Measurements from ENCODE around the gene TMEM53. TPM values are rescaled to one million over a fixed set of nuclear protein-coding genes. Genes with fewer than 3 reads are reported as not detected.
"Not testable (repeated sequence)": the region's sequence is repeated elsewhere in the genome, so short reads cannot be mapped to it uniquely, and the experiment has no call there.

Gene TMEM53
- total RNA-seq, 6 donors from 2014 or later = 10.7 to 46.1 (median 19.7) TPM

GRCh38 chr1:44670751-44671640 lies 3.3 kb downstream of the TMEM53 start:
- no peak for ATAC-seq (ENCODE audit: low FRiP score in 2 of 2)
- Histone ChIP-seq H3K27me3 (no peaks in the 10 kb centered on the region), H3K4me3 (no peak overlapping the region), H3K4me1 (peaks cover 29 to 45% (median 37%) of the 10 kb centered on the region in 4 donors), H3K27ac (peak overlapping the region in 2 of 4 donors; percentile 97 to 98), H3K9me3 (no peaks in the 10 kb centered on the region), H3K36me3 (no peaks in the 10 kb centered on the region)
- no peak for DNase-seq
- WGBS, 2 donors = 81 to 91% methylated on average over 10 of the region's 10 CpGs
- TF ChIP-seq EP300 (IDR thresholded peaks at IDR 0.05) (no peak), POLR2AphosphoS5 (IDR thresholded peaks at IDR 0.05) (no peak)
- TF ChIP-seq, protein P1, sequence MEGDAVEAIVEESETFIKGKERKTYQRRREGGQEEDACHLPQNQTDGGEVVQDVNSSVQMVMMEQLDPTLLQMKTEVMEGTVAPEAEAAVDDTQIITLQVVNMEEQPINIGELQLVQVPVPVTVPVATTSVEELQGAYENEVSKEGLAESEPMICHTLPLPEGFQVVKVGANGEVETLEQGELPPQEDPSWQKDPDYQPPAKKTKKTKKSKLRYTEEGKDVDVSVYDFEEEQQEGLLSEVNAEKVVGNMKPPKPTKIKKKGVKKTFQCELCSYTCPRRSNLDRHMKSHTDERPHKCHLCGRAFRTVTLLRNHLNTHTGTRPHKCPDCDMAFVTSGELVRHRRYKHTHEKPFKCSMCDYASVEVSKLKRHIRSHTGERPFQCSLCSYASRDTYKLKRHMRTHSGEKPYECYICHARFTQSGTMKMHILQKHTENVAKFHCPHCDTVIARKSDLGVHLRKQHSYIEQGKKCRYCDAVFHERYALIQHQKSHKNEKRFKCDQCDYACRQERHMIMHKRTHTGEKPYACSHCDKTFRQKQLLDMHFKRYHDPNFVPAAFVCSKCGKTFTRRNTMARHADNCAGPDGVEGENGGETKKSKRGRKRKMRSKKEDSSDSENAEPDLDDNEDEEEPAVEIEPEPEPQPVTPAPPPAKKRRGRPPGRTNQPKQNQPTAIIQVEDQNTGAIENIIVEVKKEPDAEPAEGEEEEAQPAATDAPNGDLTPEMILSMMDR (IDR thresholded peaks at IDR 0.05) = no peak

GRCh38 chr1:44666719-44667118 lies 7.6 kb downstream of the TMEM53 start:
- H3K27ac ChIP-seq, H3K36me3 ChIP-seq: not testable (repeated sequence)
- WGBS, 2 donors = 100% methylated on average over 1 of the region's 1 CpG

DNA sequence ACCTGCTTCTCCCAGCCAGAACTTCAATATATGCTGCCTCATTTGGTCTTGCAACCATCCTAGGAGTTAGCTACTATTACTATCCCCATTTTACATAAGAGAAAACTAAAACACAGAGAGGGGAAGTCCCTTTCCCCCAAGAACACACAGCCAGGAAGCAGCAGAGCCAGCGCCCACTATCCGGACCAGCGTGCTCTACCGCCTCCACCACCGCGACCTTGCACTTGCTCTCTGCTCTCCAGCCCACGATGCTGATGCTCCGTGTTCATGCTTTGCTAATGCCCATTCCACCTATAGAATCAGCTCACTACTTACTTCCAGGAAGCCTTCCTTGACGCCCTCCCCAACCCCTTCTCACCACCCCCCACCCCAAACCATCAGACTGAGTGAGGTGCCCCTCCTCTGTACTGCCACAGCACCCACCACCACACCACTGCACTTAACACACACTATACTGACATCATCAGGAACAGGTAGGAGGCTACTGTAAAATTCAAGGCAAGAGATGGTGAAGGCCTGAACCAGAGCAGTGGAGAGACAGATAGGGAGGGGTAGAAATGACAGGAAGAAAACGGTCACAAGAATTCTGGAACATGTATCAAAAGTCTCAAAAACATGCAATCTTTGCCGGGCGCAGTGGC lies 9.4 kb downstream of the TMEM53 start:
- TF ChIP-seq POLR2AphosphoS5 (IDR thresholded peaks at IDR 0.05) (no peak), EP300 (IDR thresholded peaks at IDR 0.05) (no peak), POLR2A (IDR thresholded peaks at IDR 0.05) (no peak)
- TF ChIP-seq, protein P1 (IDR thresholded peaks at IDR 0.05) = no peak
- no peak for ATAC-seq (ENCODE audit: low FRiP score in 2 of 2)
- Histone ChIP-seq H3K36me3 (no peaks in the 10 kb centered on the region), H3K9me3 (no peaks in the 10 kb centered on the region), H3K4me3 (no peak overlapping the region), H3K4me1 (peaks cover 0 to 8% (median 6%) of the 10 kb centered on the region in 4 donors), H3K27me3 (no peaks in the 10 kb centered on the region), H3K27ac (no peak overlapping the region)
- no peak for DNase-seq
- WGBS, 2 donors = 74 to 78% methylated on average over 12 of the region's 12 CpGs

More at GRCh38 chr1:44666719-44667118, 7.6 kb downstream of the TMEM53 start:
- not testable (repeated sequence) for H3K4me1 ChIP-seq; ATAC-seq (ENCODE audit: low FRiP score in 2 of 2); H3K9me3 ChIP-seq; H3K27me3 ChIP-seq; H3K4me3 ChIP-seq; DNase-seq

DNA sequence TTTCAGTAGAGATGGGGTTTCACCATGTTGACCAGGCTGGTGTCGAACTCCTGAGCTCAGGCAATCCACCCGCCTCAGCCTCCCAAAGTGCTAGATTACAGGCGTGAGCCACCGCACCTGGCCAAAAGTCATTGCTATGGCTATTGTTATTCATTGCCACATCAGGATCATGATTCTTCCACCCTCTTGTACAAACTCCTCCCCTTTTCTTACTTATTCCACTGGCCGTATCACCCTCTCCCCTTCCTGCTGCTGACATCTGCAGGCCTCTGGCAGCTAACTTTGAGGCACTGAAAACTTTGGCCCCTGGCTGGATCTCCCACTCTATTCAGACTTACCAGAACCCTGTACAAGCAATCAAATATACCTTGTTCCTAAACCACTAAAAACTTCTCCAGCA lies 10.9 kb downstream of the TMEM53 start:
- 93 to 95% methylated on average over 5 of the region's 5 CpGs for WGBS, 2 donors

DNA sequence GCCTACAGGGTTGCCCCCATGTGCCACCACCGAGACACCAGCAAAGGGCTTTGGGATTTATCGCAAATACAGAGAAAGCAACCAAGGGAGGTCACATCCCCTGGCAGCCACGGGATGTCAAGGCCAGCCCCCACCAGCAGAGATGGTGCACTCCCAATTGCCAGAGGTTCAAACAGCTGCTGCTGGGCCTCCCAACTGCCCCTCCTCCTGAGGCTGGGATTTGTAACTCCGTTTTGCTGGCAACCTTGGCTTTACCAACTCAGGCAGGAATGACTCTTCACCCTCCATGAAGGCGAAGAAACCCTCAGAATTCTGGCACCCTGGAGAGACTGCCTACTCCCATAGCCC lies 11.6 kb downstream of the TMEM53 start:
- H3K4me3 ChIP-seq = no peak overlapping the region
- WGBS, 2 donors = 90 to 100% methylated on average over 2 to 5 of the region's 5 CpGs
- H3K27ac ChIP-seq = no peak overlapping the region
- TF ChIP-seq POLR2A (IDR thresholded peaks at IDR 0.05) = no peak
- TF ChIP-seq POLR2AphosphoS5 (IDR thresholded peaks at IDR 0.05) = no peak
- TF ChIP-seq, protein P1 (IDR thresholded peaks at IDR 0.05) = no peak
- TF ChIP-seq EP300 (IDR thresholded peaks at IDR 0.05) = no peak
- ATAC-seq (ENCODE audit: low FRiP score in 2 of 2) = no peak
- no peaks in the 10 kb centered on the region for H3K27me3 ChIP-seq
- H3K9me3 ChIP-seq = no peaks in the 10 kb centered on the region
- DNase-seq = no peak
- H3K4me1 ChIP-seq = peaks cover 0 to 8% (median 6%) of the 10 kb centered on the region in 4 donors
- H3K36me3 ChIP-seq = peaks cover 0 to 9% (median 1%) of the 10 kb centered on the region in 4 donors

More for the DNA sequence above, 10.9 kb downstream of the TMEM53 start:
- peaks cover 0 to 8% (median 6%) of the 10 kb centered on the region in 4 donors for H3K4me1 ChIP-seq
- no peaks in the 10 kb centered on the region for H3K9me3 ChIP-seq
- TF ChIP-seq EP300 (IDR thresholded peaks at IDR 0.05) (no peak), POLR2A (IDR thresholded peaks at IDR 0.05) (no peak)
- TF ChIP-seq, protein P1 (IDR thresholded peaks at IDR 0.05) = no peak
- no peak overlapping the region for H3K27ac ChIP-seq
- H3K36me3 ChIP-seq = peaks cover 0 to 9% (median 1%) of the 10 kb centered on the region in 4 donors
- ATAC-seq (ENCODE audit: low FRiP score in 2 of 2) = no peak
- DNase-seq = no peak
- no peak overlapping the region for H3K4me3 ChIP-seq
- H3K27me3 ChIP-seq = no peaks in the 10 kb centered on the region
